ENCODE measurements around the gene FKBP5.

The FKBP5 gene

GRCh38 chr6:35533981-35534380, 154.7 kb downstream of the FKBP5 start:
- no peak for TF ChIP-seq CTCF (conservative IDR thresholded peaks at IDR 0.05; ENCODE audit: low read depth)
- DNase-seq (ENCODE audit: low spot score) = no peak
- CTCF ChIA-PET = no interaction called here
- H3K27ac ChIP-seq = no peak overlapping the region
- POLR2A ChIA-PET (ENCODE audit: low non-redundant PET) = no interaction called here

GRCh38 chr6:35532126-35532525, 156.6 kb downstream of the FKBP5 start:
- TF ChIP-seq CTCF (conservative IDR thresholded peaks at IDR 0.05; ENCODE audit: low read depth) = no peak
- H3K27ac ChIP-seq = no peak overlapping the region
- DNase-seq (ENCODE audit: low spot score) = no peak
- CTCF ChIA-PET = no interaction called here
- POLR2A ChIA-PET (ENCODE audit: low non-redundant PET) = no interaction called here

- POLR2A ChIA-PET (ENCODE audit: low non-redundant PET) = no interaction called here
- TF ChIP-seq CTCF (conservative IDR thresholded peaks at IDR 0.05; ENCODE audit: low read depth) = no peak
- CTCF ChIA-PET = interaction anchor here (0.6 to 3.7 kb wide), 2 partner anchors 212 to 244 kb away, joined by 3 to 25 read pairs; partner anchors contain the start of gene ARMC12
- no peak overlapping the region for H3K27ac ChIP-seq
- DNase-seq (ENCODE audit: low spot score) = no peak
These were observed 164.2 kb downstream of the FKBP5 start for GRCh38 chr6:35524380-35525020.
